Choroid plexus epithelial cell (primary cell): ENCODE results near the gene TIA1.

Experiments
- DNase-seq: peaks from one replicate; pipeline ENCODE4 v3.0.0-alpha.2; 2010; ENCODE audit warnings: low read depth
- H3K4me3 ChIP-seq: 2 replicates; pipeline ENCODE4 v1.5.1; 2011; ENCODE audit warnings: low read depth, mild to moderate bottlenecking, control low read depth, low read length, moderate library complexity
- TF ChIP-seq, protein P1 (sequence below): conservative IDR thresholded peaks from 2 replicates; pipeline ENCODE4 v1.5.1; 2011; ENCODE audit warnings: low read depth, mild to moderate bottlenecking, control low read depth, inconsistent platforms, low read length, moderate library complexity

Gene TIA1

DNA sequence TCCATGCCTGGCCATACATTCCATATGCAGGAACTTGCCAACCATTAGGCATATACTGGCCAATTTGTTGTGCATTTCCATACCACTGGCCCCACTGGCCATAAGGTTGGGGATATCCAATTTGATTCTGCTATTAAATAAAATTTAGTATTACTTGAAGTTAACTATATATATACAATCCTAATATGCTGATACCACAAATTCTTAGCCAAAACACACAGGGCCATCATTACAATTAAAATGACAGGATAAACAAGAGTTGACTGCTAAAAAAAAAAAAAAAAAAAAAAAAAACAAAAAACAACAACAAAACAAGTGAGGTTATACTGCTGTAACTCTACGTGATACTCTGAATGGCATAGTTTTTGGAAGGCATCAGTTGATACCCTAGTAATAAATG, 34.1 kb downstream of the TIA1 start:
- TF ChIP-seq, protein P1, sequence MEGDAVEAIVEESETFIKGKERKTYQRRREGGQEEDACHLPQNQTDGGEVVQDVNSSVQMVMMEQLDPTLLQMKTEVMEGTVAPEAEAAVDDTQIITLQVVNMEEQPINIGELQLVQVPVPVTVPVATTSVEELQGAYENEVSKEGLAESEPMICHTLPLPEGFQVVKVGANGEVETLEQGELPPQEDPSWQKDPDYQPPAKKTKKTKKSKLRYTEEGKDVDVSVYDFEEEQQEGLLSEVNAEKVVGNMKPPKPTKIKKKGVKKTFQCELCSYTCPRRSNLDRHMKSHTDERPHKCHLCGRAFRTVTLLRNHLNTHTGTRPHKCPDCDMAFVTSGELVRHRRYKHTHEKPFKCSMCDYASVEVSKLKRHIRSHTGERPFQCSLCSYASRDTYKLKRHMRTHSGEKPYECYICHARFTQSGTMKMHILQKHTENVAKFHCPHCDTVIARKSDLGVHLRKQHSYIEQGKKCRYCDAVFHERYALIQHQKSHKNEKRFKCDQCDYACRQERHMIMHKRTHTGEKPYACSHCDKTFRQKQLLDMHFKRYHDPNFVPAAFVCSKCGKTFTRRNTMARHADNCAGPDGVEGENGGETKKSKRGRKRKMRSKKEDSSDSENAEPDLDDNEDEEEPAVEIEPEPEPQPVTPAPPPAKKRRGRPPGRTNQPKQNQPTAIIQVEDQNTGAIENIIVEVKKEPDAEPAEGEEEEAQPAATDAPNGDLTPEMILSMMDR: no peak
- H3K4me3 ChIP-seq: no peak overlapping the region
- DNase-seq: no peak

DNA sequence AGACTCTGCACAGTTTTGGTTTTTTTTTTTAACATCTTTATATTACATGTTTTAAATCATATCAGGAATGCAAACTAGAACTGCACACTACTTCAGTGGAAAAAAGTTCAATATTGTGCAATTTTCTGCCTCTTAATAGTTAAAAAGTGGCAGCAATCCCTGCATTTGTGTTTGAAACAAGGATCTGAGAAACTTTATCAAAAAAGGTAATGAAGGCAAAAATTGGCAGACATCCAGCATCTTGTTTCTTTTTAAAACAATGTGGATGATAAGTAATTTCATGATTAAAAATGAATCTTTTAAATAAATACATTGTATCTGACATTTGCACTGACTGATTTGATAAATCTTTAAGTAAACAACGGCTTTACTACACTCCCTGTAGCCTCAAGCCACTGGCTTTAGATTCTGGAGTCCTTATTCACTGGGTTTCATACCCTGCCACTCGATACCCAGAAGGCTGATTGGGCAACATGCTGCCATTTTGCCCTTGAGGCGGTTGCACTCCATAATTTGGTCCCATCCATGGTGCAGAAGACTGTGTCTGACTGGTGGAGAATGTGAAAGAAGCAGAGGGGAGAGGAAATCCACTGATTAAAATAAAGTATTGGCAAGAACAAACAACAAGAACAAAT, 36.0 kb downstream of the TIA1 start:
- TF ChIP-seq, protein P1: no peak
- no peak overlapping the region for H3K4me3 ChIP-seq
- peak; percentile 13 for DNase-seq

DNA sequence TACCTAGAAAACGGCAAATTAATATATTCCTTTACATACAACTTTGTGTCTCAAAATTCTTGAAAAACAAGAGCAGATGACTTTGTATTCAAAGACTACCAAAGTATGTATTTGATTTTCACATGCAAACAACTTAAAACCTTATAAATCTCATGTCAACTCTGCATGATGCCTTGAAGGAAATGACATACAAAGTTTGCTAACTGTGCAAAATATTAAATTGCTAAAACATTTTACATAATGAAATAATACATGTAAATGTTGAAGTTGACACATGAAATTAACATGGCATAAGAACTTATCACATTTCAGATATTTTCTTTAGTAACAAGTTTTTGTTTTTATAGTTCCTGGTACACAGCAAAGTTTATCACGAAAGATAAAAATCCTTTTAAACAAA, 36.8 kb downstream of the TIA1 start:
- TF ChIP-seq, protein P1: no peak
- DNase-seq: no peak
- H3K4me3 ChIP-seq: no peak overlapping the region

DNA sequence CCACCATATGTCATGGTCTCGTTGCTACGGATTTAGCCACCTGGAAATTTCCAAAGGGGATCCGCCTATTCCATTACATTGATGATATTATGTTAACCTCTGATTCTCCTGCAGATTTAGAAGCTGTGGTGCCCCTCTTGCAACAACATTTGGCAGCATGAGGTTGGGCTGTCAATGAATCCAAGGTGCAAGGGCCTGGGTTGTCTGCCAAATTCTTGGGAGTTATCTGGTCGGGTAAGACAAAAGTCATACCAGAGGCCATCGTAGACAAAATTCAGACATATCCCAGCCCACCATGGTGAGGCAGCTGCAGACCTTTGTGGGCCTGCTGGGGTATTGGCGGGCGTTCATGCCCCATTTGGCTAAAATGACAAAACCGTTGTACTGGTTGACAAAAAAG, 44.0 kb downstream of the TIA1 start:
- no peak for DNase-seq
- TF ChIP-seq, protein P1: no peak
- H3K4me3 ChIP-seq: no peak overlapping the region

DNA sequence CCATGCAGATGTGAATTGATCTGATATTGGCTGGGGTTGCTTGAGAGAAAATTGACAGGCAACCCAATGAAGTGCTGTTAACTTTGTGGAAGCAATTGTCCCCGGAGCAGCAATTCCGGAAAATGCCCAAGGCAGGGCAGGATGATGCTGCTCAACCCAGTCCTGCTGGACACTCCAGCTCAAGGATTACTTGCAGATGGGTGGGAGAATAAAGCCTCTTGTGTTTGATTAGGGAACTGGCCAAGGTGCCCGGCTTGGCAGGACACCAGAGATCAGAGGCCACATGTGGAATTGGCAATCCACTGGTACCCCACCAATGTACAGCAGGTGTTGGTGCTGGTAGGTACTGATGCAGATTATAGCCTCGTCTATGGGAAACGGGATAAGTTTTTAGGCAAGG, 45.3 kb downstream of the TIA1 start:
- no peak overlapping the region for H3K4me3 ChIP-seq
- no peak for DNase-seq
- TF ChIP-seq, protein P1: no peak

DNA sequence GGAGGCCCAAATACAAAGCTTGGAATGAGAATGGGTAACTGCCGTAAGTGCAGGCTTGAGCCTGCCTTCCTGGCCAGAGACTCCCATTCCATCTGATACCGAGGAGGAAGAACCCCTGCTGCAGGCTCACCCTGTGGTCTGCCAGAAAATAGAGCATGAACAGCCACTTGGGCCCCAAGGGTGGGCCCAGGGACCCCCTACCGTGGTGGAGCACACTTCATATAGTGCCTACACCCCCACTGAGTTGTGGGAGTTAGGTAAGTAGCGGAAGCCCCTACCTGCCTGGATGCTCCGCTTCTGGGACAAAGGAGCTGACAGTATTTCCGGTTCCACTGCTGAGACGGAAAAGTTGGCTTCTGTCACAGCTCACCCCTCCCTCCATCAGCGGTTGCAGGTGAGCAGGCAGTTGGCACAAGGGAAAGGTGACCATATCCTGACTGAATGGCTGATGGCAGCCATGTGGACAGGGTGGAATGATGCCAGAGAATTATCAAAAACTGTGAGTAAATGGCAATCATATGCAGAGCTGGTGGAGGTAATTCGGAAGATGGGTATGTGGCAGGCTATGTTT, 46.1 kb downstream of the TIA1 start:
- H3K4me3 ChIP-seq: no peak overlapping the region
- TF ChIP-seq, protein P1: no peak
- no peak for DNase-seq

DNA sequence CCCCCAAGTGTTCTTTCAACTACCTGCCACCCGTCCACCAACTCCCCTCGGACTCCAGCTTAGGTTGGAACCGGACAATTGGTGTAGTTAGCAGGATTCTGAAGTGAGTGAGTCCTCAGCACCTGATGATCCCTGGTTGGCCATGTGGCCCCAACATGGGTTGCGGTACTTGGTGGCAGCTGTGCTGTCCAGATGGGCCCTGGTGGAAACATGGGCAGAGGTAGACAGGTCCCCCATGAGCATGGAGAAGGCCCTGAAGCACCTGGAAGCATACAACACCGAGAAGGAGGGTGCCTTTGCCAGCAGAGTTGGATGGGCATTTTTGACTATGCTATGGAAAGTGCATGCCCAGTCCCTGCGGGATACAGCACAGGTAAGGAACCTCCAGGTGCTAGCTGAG, 46.6 kb downstream of the TIA1 start:
- no peak for DNase-seq
- H3K4me3 ChIP-seq: no peak overlapping the region
- TF ChIP-seq, protein P1: no peak
